ENCODE results near the gene SMG6.

Gene SMG6

DNA sequence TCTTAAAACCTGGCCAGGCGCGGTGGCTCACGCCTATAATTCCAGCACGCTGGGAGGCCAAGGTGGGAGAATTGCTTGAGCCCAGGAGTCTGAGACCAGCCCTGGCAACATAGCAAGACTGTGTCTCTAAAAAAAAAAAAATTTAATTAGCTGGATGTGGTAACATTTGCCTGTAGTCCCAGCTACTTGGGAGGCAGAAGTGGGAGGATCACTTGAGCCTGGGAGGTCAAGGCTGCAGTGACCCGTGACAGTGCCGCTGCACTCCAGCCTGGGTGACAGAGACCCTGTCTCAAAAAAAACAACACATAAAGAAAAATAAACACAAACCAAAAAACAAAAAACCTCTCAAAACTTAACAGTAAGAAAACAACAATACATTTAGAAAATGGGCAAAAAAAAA is 106.3 kb downstream of the SMG6 start:
- DNase-seq = no peak

- peak; percentile 81 for DNase-seq
Measured at GRCh38 chr17:2195729-2196128, 107.9 kb downstream of the SMG6 start.

DNA sequence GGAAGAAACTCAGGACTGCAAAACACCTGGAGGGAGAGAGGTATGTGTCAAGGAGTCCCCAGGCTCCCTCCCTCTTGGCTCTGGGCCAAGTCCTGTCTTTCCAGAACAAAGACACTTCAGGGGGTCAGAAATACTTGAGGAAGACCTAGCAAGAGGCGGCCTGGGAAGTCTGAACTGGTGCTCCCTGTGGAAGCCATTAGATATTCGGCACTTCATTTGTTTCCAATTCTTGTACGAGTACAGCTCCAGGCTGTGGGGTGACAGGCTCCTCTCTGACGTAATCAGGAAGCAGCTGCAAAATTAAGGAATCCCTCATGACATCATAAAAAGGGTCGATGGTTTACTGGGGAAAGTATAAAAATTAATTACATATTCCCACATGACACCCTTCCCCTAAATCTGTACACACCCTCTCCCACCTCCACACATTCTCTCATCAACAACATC is 108.7 kb downstream of the SMG6 start:
- no peak for DNase-seq

GRCh38 chr17:2192367-2193057 is 111.1 kb downstream of the SMG6 start:
- peak; percentile 75 for DNase-seq

GRCh38 chr17:2191785-2192184 is 111.8 kb downstream of the SMG6 start:
- DNase-seq = no peak

DNA sequence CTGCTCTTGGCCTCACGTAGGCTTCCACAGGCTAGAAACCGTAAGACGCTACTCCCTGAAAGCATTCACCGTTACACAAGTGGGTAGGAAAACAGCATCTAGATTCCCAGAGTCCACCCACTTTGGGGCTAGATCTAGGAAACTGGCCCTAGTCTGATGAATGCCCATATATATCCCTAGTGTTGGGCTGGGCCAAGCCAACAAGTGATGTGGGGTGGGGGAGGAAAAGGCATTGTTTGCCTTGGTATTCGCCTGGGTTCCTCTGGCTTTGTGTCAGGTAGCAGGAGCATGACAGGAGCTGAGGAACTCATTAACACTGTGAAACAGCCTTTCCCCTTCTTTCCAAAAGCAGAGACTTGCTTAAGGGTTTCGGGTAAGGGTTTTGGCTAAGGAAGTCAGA is 112.4 kb downstream of the SMG6 start:
- no peak for DNase-seq

DNA sequence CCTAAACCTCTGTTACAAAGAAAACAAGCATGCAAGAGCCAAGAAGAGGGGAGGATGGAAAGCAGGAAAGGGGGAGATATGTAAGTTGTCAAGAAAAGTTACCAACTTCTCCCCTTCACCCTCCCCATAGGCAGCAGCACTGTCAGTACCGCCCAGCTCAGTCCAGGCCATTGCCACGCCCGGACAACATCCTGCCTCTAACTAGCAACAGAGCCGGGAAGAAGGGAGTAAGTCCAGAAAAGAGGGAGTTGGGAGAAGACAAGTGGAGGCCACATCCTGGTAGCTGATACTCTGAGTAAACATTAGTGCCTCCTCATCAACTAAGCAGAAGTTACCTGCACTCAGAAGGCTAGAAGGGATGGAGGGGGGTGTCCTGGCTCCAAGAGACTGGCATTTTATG is 113.6 kb downstream of the SMG6 start:
- DNase-seq = no peak

GRCh38 chr17:2188971-2189630 is 114.5 kb downstream of the SMG6 start:
- no peak for DNase-seq

DNA sequence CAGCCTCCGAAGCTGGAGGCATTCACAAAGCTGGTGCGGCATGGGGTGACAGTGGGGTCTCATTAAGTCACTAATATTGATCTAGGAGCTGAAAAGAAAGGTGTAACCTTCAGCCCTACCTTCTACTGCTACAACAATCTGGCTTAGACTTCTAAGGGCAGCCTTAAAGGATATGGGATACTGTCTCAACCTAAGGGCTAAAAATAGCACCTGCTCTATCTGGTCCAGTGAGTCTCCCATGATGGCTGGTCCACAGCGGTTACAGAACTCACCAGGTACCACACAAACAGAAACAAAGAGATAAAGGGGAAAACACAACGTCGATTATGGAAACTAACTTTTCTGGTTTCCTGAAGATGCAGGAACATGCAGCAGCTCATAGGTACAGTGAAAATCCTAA is 115.8 kb downstream of the SMG6 start:
- no peak for DNase-seq

DNA sequence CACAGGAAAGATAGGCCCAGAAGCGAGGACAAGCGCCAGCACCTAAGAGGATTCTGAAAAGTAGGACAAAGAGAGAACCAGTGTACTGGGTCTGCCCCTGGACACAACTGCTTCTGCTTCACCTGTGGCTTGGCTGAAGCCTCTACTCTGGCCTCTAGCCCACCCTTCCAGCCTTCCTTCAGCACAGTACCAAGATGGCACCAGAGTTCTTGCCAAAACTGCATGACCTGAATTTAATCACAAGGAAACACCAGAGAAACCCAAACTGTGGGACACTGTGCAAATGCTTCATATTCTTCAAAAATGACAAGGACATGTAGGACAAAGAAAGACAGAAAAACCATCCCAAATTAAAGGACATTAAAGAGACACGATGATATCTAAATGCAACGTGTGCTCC is 116.6 kb downstream of the SMG6 start:
- DNase-seq = no peak

- DNase-seq = no peak
Measured at GRCh38 chr17:2184993-2185931, 118.3 kb downstream of the SMG6 start.

DNA sequence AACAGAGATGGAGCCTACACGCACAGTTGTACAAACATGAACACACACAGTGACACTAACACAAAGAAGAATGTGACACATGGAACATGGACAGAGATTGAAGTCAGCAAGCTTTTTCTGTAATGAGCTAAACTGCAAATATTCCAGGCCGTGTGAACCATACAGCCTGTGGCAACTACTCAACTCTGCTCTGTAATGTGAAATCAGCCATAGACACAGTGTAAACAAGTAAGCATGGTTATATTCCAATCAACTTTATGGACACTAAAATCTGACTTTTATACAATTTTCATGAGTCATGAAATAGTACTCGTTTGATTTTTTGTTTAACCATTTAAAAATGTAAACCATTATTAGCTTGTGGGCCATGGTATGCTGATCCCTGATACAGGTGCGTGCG is 120.2 kb downstream of the SMG6 start:
- DNase-seq = no peak

GRCh38 chr17:2181897-2182448 is 121.6 kb downstream of the SMG6 start:
- DNase-seq = no peak

- DNase-seq = no peak
Measured at GRCh38 chr17:2181206-2181896, 122.2 kb downstream of the SMG6 start.

DNA sequence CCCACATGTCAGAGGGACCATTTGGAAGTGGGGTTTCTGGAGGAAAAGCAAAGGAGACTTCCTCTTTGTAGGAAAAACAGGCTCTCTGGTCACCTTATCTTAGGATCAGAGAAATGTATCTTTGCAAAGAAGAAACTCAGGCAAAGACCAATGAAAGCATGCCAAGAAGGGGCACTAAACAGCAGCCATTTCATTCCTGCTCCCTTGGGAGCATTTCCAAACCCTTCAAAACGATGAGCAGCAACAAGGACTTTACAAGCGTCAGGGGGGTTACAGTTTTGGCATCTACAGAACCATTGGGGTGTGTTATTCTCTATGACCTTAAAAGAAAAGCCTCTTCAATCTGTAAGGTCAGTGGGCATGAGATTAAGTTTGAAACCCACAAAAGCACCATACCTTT is 122.8 kb downstream of the SMG6 start:
- no peak for DNase-seq

- no peak for DNase-seq
Measured at GRCh38 chr17:2179615-2180295, 123.8 kb downstream of the SMG6 start.

DNA sequence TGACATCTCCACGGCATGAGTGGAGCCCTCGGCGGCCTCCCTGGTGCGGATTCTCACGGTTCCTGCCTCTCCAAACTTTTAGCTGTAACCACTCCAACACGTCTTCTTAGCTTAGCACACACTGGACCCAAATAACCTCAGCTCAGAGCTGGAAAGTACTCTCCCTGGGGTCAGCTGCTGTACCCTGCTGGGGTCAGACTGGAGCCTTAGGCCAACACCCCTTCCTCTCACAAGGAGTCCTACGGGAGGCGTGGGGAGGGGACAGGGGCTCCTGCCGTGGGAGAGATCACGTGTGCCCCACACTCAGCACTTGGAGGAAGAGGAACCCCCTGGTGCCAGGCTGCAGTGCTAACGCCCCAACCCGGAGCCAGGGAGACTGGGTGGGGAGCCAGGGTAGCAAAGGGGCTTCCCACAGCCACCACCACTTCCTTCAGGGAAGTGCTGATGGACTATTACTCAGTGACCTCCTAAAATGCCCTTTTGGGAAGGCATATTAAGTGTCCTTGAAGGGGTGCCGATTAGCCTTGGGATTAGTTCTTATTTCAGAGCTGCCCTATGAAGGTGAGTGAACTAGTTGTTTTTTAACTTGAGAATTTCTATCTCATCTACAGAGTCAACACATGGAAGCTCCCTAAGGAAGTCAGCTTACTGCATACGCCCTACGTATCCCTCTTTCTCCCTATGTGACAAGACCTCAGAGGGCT is 124.6 kb downstream of the SMG6 start:
- DNase-seq = no peak

GRCh38 chr17:2177235-2177811 is 126.3 kb downstream of the SMG6 start:
- DNase-seq = no peak

DNA sequence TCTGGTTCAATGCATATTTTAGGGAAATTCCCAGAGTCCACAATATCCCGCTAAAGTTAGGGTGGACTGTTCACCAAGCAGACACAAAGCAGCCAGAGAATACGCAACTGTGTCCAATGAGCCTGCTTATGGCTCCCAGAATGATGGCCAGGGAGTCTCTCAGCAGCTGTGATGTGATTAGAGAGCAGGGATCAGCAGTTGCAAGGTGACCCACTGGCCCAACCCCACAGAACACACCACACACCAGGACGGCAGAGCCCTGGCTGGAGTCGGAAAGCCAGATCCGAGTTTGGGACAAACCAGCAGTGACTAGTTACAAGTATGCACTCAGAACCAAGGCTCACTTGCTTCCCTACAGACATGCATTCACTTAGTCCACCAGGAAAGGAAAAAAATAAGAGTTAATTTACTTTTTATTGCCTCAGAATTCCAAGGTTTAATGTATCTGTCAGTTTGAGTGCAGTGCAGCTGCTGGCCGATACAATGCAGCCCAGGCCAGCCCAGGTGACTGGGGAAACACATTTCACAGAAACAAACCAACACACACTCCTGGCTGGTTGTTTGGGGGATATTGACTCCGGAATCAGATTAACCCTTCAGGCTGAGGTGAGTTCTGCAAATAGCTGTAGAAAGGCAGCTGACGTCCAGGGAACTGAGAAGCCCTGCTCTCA is 127.0 kb downstream of the SMG6 start:
- no peak for DNase-seq

DNA sequence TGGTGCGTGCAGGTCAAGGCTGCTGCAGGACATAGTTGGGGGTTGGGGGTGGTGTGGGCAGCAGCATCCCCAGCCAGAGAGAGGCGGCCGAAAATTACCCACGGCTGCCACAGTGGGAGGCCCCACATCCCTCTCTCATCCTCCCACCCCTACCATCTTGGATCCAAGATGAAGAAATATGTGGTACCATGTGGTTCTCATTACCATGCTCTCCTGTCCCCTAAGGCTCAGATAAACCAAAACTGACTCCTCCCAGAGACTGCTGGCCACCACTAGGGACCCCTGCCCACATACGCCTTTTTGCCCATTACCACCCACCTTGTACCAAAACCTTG is 128.3 kb downstream of the SMG6 start:
- DNase-seq = no peak
